HepG2 (cell line): ENCODE results near the gene FAM120B. TPM values are rescaled to one million over a fixed set of nuclear protein-coding genes. Genes with fewer than 3 reads are reported as not detected.

Experiments
- CBX5 ChIP-seq: sonication (generic); formaldehyde crosslinking; IDR thresholded peaks from 2 replicates; pipeline ENCODE4 v1.4.0; 2020; ENCODE audit warnings: missing genetic modification reagents, borderline replicate concordance
- GABPB1 ChIP-seq: IDR thresholded peaks from 2 replicates; pipeline ENCODE4 v1.6.1; 2016; ENCODE audit warnings: mild to moderate bottlenecking, missing genetic modification reagents, moderate library complexity, missing compliant biosample characterization
- HNF4G ChIP-seq, 2 experiments: sonication (generic) in 1 of 2; formaldehyde crosslinking in 1 of 2; IDR thresholded peaks; 2 replicates each; pipeline versions ENCODE4 v1.4.0 to v1.6.1; 2011 to 2020; ENCODE audit warnings: borderline replicate concordance in 2 of 2, low read depth in 2 of 2, mild to moderate bottlenecking in 2 of 2, low read length in 1 of 2, missing genetic modification reagents in 1 of 2, moderate library complexity in 1 of 2
- ISL2 ChIP-seq: sonication (generic); formaldehyde crosslinking; IDR thresholded peaks from 2 replicates; pipeline ENCODE4 v1.5.0; 2020; ENCODE audit warnings: missing genetic modification reagents
- MIER3 ChIP-seq: IDR thresholded peaks from 2 replicates; pipeline ENCODE4 v1.6.1; 2016; ENCODE audit warnings: missing compliant biosample characterization, borderline replicate concordance
- PRPF4 ChIP-seq: fragments of 200-400 bp; formaldehyde crosslinking; IDR thresholded peaks from 2 replicates; pipeline ENCODE4 v1.6.1; 2016; ENCODE audit warnings: low read length, low read depth; ENCODE audit not compliant: poor library complexity, severe bottlenecking
- PTBP1 ChIP-seq: fragments of 200-400 bp; formaldehyde crosslinking; IDR thresholded peaks from 2 replicates; pipeline ENCODE4 v1.6.1; 2018; ENCODE audit warnings: low read length, low read depth; ENCODE audit not compliant: poor library complexity, severe bottlenecking
- RORA ChIP-seq: sonication (generic); formaldehyde crosslinking; IDR thresholded peaks from 2 replicates; pipeline ENCODE4 v1.5.0; 2020; ENCODE audit warnings: mild to moderate bottlenecking, missing genetic modification reagents, moderate library complexity
- ZNF20 ChIP-seq: sonication (generic); formaldehyde crosslinking; IDR thresholded peaks from 2 replicates; pipeline ENCODE4 v1.4.0; 2020; ENCODE audit warnings: mild to moderate bottlenecking, moderate library complexity, missing genetic modification reagents
- ZNF382 ChIP-seq: sonication (generic); formaldehyde crosslinking; IDR thresholded peaks from 2 replicates; pipeline ENCODE4 v1.5.0; 2020; ENCODE audit warnings: missing genetic modification reagents, mild to moderate bottlenecking, borderline replicate concordance
- ZNF446 ChIP-seq: sonication (generic); formaldehyde crosslinking; IDR thresholded peaks from 2 replicates; pipeline ENCODE4 v1.5.0; 2020; ENCODE audit warnings: mild to moderate bottlenecking, missing genetic modification reagents
- ZNF570 ChIP-seq: sonication (generic); formaldehyde crosslinking; IDR thresholded peaks from 2 replicates; pipeline ENCODE4 v1.4.0; 2020; ENCODE audit warnings: mild to moderate bottlenecking, missing genetic modification reagents, borderline replicate concordance
- ZNF572 ChIP-seq: sonication (generic); formaldehyde crosslinking; IDR thresholded peaks from 2 replicates; pipeline ENCODE4 v1.5.1; 2020; ENCODE audit warnings: mild to moderate bottlenecking, missing genetic modification reagents
- ZNF605 ChIP-seq: sonication (generic); formaldehyde crosslinking; IDR thresholded peaks from 2 replicates; pipeline ENCODE4 v1.8.0; 2022; ENCODE audit warnings: mild to moderate bottlenecking, missing genetic modification reagents
- ZNF766 ChIP-seq: sonication (generic); formaldehyde crosslinking; IDR thresholded peaks from 2 replicates; pipeline ENCODE4 v1.5.0; 2020; ENCODE audit warnings: missing genetic modification reagents, borderline replicate concordance
- ZNF782 ChIP-seq: sonication (generic); formaldehyde crosslinking; IDR thresholded peaks from 2 replicates; pipeline ENCODE4 v1.4.0; 2020; ENCODE audit warnings: missing genetic modification reagents, mild to moderate bottlenecking, borderline replicate concordance
- polyA plus RNA-seq, 8 experiments: library from polyadenylated mRNA; depleted of rRNA in 3 of 8; stranded (reverse) in 7 of 8; unstranded in 1 of 8; fragments of >200 nt; fragmentation: Illumina TruSeq in 4 of 8; extraction: Trizol in 4 of 8; gene quantifications; 2 replicates each; pipeline versions ENCODE4 v1.2.1 to v1.2.3, GENCODE V29; 2011 to 2016; ENCODE audit warnings: low read depth in 4 of 8, missing spikeins in 1 of 8, mixed read lengths in 1 of 8; ENCODE audit not compliant: insufficient read depth in 1 of 8
- total RNA-seq, 5 experiments: library from RNA; depleted of rRNA; stranded (reverse); fragments of >200 nt; fragmentation: Illumina TruSeq; extraction: Trizol; gene quantifications; 2 replicates each; pipeline ENCODE4 v1.2.3, GENCODE V29; 2016; ENCODE audit warnings: low read depth in 1 of 5
- TF ChIP-seq, protein P1 (sequence below): sonication (generic); formaldehyde crosslinking; IDR thresholded peaks from 2 replicates; pipeline ENCODE4 v1.8.0; 2022; ENCODE audit warnings: mild to moderate bottlenecking, missing genetic modification reagents; ENCODE audit not compliant: insufficient replicate concordance
- TF ChIP-seq, protein P2 (sequence below): sonication (generic); formaldehyde crosslinking; IDR thresholded peaks from 2 replicates; pipeline ENCODE4 v1.8.1; 2023; ENCODE audit warnings: mild to moderate bottlenecking, missing genetic modification reagents
- TF ChIP-seq, protein P3 (sequence below): sonication (generic); formaldehyde crosslinking; IDR thresholded peaks from one replicate; pipeline ENCODE4 v1.5.1; 2020; ENCODE audit warnings: mild to moderate bottlenecking, missing genetic modification reagents; ENCODE audit errors: not compliant biosample characterization

The FAM120B gene
- total and polyA plus RNA-seq, 2 of the 13 experiments (the other 11 are each of a cell fraction or from before 2014, with no cell fraction given) = 9.2 to 10.7 TPM

DNA sequence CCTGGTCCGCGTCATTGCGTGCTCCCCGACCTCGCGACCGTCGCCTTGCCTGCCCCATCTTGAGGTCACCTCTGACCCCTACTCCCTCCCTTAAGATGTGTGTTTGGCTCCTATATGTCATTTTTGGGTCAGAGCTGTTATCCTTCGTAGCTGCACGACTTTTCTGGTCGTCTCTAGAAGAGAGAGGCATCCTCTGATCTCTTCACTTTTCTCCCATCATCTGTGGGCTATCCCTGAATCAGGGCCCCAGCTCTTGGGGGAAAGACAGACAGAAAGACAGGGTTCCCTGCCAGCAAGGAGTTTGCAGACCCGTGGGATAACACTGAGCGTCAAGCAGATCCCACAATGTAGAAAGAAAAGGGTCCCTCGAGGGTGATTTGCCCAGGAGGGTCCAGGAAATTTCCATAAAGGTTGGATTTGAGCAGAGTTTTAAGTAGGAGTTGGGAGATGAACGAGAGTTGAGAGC is 555 bp downstream of the FAM120B start (continued):
- TF ChIP-seq, protein P1, sequence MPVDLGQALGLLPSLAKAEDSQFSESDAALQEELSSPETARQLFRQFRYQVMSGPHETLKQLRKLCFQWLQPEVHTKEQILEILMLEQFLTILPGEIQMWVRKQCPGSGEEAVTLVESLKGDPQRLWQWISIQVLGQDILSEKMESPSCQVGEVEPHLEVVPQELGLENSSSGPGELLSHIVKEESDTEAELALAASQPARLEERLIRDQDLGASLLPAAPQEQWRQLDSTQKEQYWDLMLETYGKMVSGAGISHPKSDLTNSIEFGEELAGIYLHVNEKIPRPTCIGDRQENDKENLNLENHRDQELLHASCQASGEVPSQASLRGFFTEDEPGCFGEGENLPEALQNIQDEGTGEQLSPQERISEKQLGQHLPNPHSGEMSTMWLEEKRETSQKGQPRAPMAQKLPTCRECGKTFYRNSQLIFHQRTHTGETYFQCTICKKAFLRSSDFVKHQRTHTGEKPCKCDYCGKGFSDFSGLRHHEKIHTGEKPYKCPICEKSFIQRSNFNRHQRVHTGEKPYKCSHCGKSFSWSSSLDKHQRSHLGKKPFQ (CRISPR knock-in tag) = peak; percentile 43
- no peak for TF ChIP-seq PRPF4
- TF ChIP-seq ZNF570 (CRISPR knock-in tag) = 0 out of 2 replicates have a peak, but pooled peaks have one; percentile 14
- 0 out of 2 replicates have a peak, but pooled peaks have one; percentile 15 for TF ChIP-seq ZNF782 (CRISPR knock-in tag)
- no peak for TF ChIP-seq GABPB1 (CRISPR knock-in tag)
- TF ChIP-seq, protein P2, sequence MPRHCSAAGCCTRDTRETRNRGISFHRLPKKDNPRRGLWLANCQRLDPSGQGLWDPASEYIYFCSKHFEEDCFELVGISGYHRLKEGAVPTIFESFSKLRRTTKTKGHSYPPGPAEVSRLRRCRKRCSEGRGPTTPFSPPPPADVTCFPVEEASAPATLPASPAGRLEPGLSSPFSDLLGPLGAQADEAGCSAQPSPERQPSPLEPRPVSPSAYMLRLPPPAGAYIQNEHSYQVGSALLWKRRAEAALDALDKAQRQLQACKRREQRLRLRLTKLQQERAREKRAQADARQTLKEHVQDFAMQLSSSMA (CRISPR knock-in tag) = peak; percentile 83; the same call in 1 of the 2 replicates
- peak; percentile 6 for TF ChIP-seq PTBP1
- TF ChIP-seq ZNF382 (CRISPR knock-in tag) = no peak
- TF ChIP-seq RORA = no peak
- no peak for TF ChIP-seq ZNF446 (CRISPR knock-in tag)
- TF ChIP-seq ZNF605 (CRISPR knock-in tag) = peak; percentile 37; the same call in 1 of the 2 replicates
- TF ChIP-seq ZNF766 (CRISPR knock-in tag) = no peak
- TF ChIP-seq ZNF572 = peak; percentile 88
- TF ChIP-seq MIER3 (CRISPR knock-in tag) = peak; percentile 13; the same call in 1 of the 2 replicates
- no peak for TF ChIP-seq HNF4G (IDR thresholded peaks at IDR 0.05; ENCODE audit: borderline replicate concordance, low read depth, low read length)
- TF ChIP-seq HNF4G (CRISPR knock-in tag; IDR thresholded peaks at IDR 0.05; ENCODE audit: borderline replicate concordance, low read depth) = 0 out of 2 replicates have a peak, but pooled peaks have one; percentile 7
- no peak for TF ChIP-seq CBX5 (CRISPR knock-in tag)
- TF ChIP-seq, protein P3, sequence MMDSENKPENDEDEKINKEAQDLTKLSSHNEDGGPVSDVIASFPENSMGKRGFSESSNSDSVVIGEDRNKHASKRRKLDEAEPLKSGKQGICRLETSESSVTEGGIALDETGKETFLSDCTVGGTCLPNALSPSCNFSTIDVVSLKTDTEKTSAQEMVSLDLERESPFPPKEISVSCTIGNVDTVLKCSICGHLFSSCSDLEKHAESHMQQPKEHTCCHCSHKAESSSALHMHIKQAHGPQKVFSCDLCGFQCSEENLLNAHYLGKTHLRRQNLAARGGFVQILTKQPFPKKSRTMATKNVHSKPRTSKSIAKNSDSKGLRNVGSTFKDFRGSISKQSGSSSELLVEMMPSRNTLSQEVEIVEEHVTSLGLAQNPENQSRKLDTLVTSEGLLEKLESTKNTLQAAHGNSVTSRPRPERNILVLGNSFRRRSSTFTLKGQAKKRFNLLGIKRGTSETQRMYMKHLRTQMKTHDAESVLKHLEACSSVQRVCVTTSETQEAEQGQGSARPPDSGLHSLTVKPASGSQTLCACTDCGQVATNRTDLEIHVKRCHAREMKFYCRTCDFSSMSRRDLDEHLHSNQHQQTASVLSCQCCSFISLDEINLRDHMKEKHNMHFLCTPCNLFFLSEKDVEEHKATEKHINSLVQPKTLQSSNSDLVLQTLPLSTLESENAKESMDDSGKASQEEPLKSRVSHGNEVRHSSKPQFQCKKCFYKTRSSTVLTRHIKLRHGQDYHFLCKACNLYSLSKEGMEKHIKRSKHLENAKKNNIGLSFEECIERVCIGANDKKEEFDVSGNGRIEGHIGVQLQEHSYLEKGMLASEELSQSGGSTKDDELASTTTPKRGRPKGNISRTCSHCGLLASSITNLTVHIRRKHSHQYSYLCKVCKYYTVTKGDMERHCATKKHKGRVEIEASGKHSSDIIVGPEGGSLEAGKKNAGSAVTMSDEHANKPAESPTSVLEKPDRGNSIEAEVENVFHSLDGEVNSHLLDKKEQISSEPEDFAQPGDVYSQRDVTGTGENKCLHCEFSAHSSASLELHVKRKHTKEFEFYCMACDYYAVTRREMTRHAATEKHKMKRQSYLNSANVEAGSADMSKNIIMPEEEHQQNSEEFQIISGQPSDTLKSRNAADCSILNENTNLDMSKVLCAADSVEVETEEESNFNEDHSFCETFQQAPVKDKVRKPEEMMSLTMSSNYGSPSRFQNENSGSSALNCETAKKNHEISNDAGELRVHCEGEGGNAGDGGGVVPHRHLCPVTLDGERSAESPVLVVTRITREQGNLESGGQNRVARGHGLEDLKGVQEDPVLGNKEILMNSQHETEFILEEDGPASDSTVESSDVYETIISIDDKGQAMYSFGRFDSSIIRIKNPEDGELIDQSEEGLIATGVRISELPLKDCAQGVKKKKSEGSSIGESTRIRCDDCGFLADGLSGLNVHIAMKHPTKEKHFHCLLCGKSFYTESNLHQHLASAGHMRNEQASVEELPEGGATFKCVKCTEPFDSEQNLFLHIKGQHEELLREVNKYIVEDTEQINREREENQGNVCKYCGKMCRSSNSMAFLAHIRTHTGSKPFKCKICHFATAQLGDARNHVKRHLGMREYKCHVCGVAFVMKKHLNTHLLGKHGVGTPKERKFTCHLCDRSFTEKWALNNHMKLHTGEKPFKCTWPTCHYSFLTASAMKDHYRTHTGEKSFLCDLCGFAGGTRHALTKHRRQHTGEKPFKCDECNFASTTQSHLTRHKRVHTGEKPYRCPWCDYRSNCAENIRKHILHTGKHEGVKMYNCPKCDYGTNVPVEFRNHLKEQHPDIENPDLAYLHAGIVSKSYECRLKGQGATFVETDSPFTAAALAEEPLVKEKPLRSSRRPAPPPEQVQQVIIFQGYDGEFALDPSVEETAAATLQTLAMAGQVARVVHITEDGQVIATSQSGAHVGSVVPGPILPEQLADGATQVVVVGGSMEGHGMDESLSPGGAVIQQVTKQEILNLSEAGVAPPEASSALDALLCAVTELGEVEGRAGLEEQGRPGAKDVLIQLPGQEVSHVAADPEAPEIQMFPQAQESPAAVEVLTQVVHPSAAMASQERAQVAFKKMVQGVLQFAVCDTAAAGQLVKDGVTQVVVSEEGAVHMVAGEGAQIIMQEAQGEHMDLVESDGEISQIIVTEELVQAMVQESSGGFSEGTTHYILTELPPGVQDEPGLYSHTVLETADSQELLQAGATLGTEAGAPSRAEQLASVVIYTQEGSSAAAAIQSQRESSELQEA (CRISPR knock-in tag) = no peak
- TF ChIP-seq ISL2 (CRISPR knock-in tag) = 0 out of 2 replicates have a peak, but pooled peaks have one; percentile 8
- TF ChIP-seq ZNF20 (CRISPR knock-in tag) = 0 out of 2 replicates have a peak, but pooled peaks have one; percentile 0
